GM06990 (cell line): ENCODE measurements around the gene GPR62.

Source experiments
- DNase-seq: peaks from one replicate; pipeline ENCODE4 v3.0.0-alpha.2; 2011; ENCODE audit not compliant: insufficient read length; ENCODE audit errors: extremely low read depth
- H3K27me3 ChIP-seq: replicated peaks from 2 replicates; pipeline ENCODE4 v1.6.0; 2011; ENCODE audit warnings: low read length; ENCODE audit not compliant: control insufficient read depth, insufficient read depth
- H3K36me3 ChIP-seq: 2 replicates; pipeline ENCODE4 v1.5.1; 2011; ENCODE audit warnings: low read length; ENCODE audit not compliant: control insufficient read depth, insufficient read depth
- H3K4me3 ChIP-seq: replicated peaks from 2 replicates; pipeline ENCODE4 v1.5.1; 2011; ENCODE audit warnings: low read depth, mild to moderate bottlenecking, control low read depth, low read length
- TF ChIP-seq, protein P1 (sequence below): IDR thresholded peaks from 2 replicates; pipeline ENCODE4 v1.5.1; 2011; ENCODE audit warnings: low read length, control low read depth, mild to moderate bottlenecking, inconsistent platforms; ENCODE audit not compliant: insufficient read depth, poor library complexity, severe bottlenecking

GPR62 gene

DNA sequence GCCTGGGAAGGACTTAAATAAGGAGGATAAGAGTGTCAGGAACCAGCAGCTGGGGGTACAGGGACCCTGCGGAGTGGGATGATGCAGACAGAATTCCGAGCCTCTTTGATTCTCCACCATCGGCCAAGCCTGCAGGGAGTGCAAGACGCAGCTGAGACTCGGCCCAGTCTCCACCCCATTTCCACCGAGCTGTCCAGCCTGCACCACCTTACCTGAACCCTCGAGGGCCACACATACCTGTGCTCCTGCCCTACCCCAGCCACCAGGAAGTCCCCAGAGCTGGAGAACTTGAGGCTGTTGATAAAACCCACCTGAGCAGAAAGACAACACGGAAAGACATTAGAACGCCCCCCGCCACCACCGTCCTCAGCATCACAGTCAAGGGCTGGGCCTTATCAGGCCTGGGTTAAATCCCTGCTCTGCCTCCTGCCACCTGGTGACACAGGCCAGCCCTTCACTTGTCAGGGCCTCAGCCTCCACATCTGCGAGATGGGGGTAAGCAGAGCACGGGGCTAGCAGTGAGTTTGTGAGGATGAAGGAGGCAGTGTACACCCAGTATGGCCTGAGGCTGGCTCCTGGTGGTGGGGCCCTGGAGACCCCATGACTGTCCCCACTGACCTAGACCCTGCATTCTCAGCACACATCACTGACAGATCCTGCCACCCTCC lies 21.6 kb upstream of the GPR62 start:
- TF ChIP-seq, protein P1, sequence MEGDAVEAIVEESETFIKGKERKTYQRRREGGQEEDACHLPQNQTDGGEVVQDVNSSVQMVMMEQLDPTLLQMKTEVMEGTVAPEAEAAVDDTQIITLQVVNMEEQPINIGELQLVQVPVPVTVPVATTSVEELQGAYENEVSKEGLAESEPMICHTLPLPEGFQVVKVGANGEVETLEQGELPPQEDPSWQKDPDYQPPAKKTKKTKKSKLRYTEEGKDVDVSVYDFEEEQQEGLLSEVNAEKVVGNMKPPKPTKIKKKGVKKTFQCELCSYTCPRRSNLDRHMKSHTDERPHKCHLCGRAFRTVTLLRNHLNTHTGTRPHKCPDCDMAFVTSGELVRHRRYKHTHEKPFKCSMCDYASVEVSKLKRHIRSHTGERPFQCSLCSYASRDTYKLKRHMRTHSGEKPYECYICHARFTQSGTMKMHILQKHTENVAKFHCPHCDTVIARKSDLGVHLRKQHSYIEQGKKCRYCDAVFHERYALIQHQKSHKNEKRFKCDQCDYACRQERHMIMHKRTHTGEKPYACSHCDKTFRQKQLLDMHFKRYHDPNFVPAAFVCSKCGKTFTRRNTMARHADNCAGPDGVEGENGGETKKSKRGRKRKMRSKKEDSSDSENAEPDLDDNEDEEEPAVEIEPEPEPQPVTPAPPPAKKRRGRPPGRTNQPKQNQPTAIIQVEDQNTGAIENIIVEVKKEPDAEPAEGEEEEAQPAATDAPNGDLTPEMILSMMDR, result no peak
- Histone ChIP-seq H3K36me3 (peaks cover 40% of the 10 kb centered on the region), H3K4me3 (no peak overlapping the region), H3K27me3 (no peaks in the 10 kb centered on the region)
- no peak for DNase-seq

DNA sequence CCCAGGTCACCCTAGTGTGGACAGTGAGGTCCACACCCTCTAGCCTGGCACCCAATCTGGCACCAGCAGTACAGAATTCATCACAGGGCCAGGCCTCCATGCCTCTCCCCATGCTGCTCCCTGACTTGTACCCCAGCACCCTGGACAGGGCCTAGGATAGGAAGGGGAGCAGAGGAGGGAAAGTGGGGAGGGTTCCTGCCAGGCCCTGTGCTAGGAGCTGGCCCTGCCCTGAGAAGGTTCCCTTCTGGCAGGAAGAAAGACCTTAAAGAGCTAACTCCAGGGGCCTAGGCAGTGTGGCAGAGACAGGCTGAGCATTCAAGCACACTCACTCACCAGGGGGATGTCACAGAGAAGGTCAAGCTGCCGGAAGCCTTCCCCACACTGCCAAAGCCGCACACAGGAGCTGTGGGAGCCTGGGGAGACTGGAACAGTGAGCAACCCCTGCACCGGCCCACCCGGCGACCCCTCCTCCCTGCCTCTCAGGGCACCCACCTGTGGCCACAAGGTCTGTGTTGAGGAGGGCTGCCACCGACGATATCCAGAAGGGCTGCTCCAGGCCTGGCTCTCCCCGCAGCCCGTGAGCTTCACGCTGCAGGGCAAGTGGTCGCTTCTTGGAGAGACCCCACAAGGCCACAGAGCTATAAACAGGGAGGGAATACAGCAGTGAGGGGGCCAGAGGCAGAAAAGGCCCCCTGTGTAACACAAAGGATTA lies 20.9 kb upstream of the GPR62 start:
- H3K4me3 ChIP-seq, result no peak overlapping the region
- TF ChIP-seq, protein P1, result no peak
- H3K36me3 ChIP-seq, result peaks cover 44% of the 10 kb centered on the region
- H3K27me3 ChIP-seq, result no peaks in the 10 kb centered on the region
- no peak for DNase-seq

DNA sequence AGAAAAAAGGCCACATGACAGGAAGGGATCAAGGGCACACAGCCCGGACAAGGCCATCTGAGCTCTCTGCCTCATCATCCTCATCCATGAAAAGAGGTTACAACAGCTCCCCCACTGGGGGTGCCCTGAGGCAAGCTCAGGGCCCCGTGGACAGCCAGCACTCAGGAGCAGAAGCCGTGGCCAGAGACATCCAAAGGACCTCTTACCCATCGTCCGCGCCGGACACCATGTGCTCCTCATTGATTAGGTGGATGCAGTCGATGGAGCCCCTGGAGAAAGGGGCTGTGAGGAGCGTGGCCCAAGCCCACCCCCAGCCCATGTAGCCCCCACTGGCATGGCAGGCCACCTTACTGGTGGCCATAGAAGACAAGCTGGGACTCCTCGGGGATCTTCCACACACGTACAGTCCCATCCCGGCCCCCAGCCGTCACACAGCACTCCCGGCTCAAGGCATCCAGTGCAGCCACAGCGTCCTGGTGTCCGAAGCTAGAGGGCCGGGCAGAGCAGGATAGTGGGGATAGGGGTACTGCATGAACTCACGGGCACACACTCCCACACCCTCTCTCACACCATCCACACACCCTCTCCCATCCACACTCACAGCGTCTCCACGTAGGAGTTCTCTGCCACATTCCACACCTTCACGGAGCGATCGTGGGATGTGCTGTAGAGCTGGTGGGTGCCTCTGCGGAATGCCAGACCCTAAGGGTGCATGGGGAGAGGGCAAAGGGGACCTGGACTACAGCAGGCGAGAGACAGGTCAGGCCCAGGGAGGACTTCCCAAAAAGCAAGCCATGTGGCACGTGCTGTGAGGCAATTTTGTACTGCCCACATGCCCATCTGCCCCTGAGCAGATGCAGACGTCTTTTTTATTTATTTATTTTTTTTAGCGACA lies 19.9 kb upstream of the GPR62 start:
- TF ChIP-seq, protein P1, result no peak
- Histone ChIP-seq H3K36me3 (peaks cover 45% of the 10 kb centered on the region), H3K27me3 (no peaks in the 10 kb centered on the region), H3K4me3 (no peak overlapping the region)
- DNase-seq, result no peak

DNA sequence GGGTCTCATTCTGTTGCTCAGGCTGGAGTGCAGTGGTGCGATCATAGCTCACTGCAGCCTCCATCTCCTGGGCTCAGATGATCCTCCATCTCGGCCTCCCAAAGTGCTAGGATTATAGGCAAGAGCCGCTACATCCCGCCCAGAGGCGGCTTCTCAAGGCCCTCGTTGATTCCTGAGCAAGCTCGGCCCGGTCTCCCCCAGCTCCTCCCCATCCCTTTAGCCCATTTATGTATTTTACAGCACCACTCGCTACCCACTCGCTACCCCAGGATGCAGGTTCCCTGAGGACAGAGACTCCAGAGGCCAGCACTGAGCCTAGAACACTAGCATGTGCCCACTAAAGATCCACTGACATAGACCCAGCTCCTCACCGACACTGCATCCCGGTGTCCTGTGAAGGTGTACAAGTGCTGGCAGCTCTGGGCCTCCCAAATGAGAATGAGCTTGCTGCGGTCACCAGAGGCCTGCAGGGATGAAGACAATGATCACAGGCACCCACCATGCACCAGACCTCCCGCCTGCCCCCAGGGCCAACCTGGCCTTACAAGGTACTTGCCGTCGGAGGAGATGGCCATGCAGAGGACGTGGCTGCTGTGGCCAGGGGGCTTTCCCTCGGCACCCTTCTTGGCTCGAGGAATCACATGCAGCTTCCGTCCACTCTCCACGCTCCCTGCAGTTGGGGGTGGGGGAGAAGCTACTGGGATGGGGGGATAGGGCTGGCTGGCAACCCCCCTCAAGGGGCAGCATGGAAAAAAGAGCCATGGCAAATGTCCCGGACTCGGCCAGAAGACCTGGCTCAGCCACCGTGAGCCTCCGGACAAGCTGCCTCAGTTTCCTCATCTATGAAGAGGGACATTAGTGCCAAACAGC lies 19.1 kb upstream of the GPR62 start:
- Histone ChIP-seq H3K27me3 (no peaks in the 10 kb centered on the region), H3K36me3 (peaks cover 45% of the 10 kb centered on the region), H3K4me3 (no peak overlapping the region)
- TF ChIP-seq, protein P1, result no peak
- DNase-seq, result no peak

DNA sequence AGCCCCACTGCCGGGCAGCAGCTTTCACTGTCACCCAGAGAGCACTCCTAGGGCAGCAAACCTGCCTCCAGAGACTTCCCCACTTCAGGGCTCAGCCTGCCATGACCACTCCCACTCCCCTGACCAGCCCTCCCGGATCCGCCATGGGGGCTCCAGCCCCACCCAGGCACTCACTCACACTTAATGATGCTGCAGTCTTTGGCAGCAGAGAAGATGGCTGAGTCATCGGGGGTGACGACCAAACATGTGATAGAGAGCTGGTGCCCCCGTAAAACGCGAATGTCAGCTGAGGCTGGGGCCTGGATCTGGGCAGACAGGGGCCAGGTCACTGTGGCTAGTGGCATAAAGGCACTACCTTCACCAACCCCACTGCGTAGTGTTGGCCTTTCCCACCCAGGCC lies 18.2 kb upstream of the GPR62 start:
- no peak for DNase-seq
- Histone ChIP-seq H3K27me3 (no peaks in the 10 kb centered on the region), H3K36me3 (peaks cover 45% of the 10 kb centered on the region), H3K4me3 (no peak overlapping the region)
- TF ChIP-seq, protein P1, result no peak
